IMR-90 (cell line): Measurements from ENCODE around the gene PIAS1. TPM values are rescaled to one million over a fixed set of nuclear protein-coding genes. Genes with fewer than 3 reads are reported as not detected.
"Not testable (repeated sequence)": the region's sequence is repeated elsewhere in the genome, so short reads cannot be mapped to it uniquely, and the experiment has no call there.

Source experiments
- ATAC-seq: fragments of 200-7000 bp; cut with Tn5 transposase; 2 replicates; pipeline ENCODE4 v1.9.1; 2020; ENCODE audit warnings: low read depth, mild to moderate bottlenecking, moderate library complexity
- BruUV-seq: library from RNA; stranded (reverse); fragments of 400-500 nt; replicated peaks from 2 replicates; lab custom pipeline; 2021; lab: Mats Ljungman, UMichigan
- CTCF ChIA-PET: fragments of 300-600 bp; formaldehyde crosslinking; extraction: SDS; loops from one replicate; lab custom pipeline; 2021; ENCODE audit warnings: antibody characterized with exemption; lab: Yijun Ruan, JAX
- POLR2A ChIA-PET: fragments of 300-600 bp; sonication (Branson Sonifier 250); formaldehyde crosslinking; loops from one replicate; lab custom pipeline; 2022; ENCODE audit warnings: antibody characterized with exemption; ENCODE audit not compliant: unreplicated experiment; lab: Charles Lee
- DNase-seq: peaks from one replicate; pipeline ENCODE4 v3.0.0; 2013
- H2AFZ ChIP-seq: replicated peaks from 2 replicates; pipeline ENCODE3; 2013; ENCODE audit warnings: low read length, mild to moderate bottlenecking; ENCODE audit not compliant: poor library complexity
- H2AK5ac ChIP-seq: 2 replicates; pipeline ENCODE4 v1.6.1; 2013; ENCODE audit warnings: low read depth, low read length, inconsistent platforms
- H2AK9ac ChIP-seq: replicated peaks from 2 replicates; pipeline ENCODE3; 2013; ENCODE audit warnings: mild to moderate bottlenecking, low read depth, low read length, moderate library complexity; ENCODE audit not compliant: poor library complexity
- H2BK120ac ChIP-seq: 2 replicates; pipeline ENCODE4 v1.6.1; 2013; ENCODE audit warnings: low read depth, low read length, inconsistent platforms
- H2BK15ac ChIP-seq: 3 replicates; pipeline ENCODE4 v1.6.1; 2013; ENCODE audit warnings: low read depth, low read length, inconsistent platforms
- H2BK20ac ChIP-seq: 2 replicates; pipeline ENCODE4 v1.6.1; 2013; ENCODE audit warnings: low read depth, mild to moderate bottlenecking, inconsistent platforms, low read length, moderate library complexity
- H2BK5ac ChIP-seq: 2 replicates; pipeline ENCODE4 v1.6.1; 2013; ENCODE audit warnings: mild to moderate bottlenecking, low read depth, low read length, inconsistent platforms; ENCODE audit not compliant: poor library complexity, severe bottlenecking
- H3K14ac ChIP-seq: replicated peaks from 2 replicates; pipeline ENCODE4 v1.6.1; 2013; ENCODE audit warnings: low read depth, low read length, inconsistent platforms
- H3K18ac ChIP-seq: 2 replicates; pipeline ENCODE4 v1.6.1; 2013; ENCODE audit warnings: low read depth, low read length, control low read depth
- H3K23ac ChIP-seq: 2 replicates; pipeline ENCODE4 v1.6.1; 2013; ENCODE audit warnings: low read depth, low read length, inconsistent platforms
- H3K27ac ChIP-seq: 2 replicates; pipeline ENCODE4 v1.5.1; 2013; ENCODE audit warnings: mild to moderate bottlenecking, control low read depth, low read length; ENCODE audit not compliant: insufficient read depth
- H3K27me3 ChIP-seq: 2 replicates; pipeline ENCODE4 v1.6.1; 2013; ENCODE audit warnings: low read length; ENCODE audit not compliant: control insufficient read depth, insufficient read depth
- H3K36me3 ChIP-seq: 2 replicates; pipeline ENCODE4 v1.6.1; 2013; ENCODE audit warnings: low read length, mixed read lengths; ENCODE audit not compliant: control insufficient read depth, insufficient read depth
- H3K4ac ChIP-seq: 2 replicates; pipeline ENCODE4 v1.6.1; 2013; ENCODE audit warnings: low read depth, low read length, inconsistent platforms
- H3K4me1 ChIP-seq: 2 replicates; pipeline ENCODE4 v1.6.1; 2013; ENCODE audit warnings: low read length, mixed read lengths; ENCODE audit not compliant: control insufficient read depth, insufficient read depth
- H3K4me2 ChIP-seq: 2 replicates; pipeline ENCODE4 v1.6.1; 2013; ENCODE audit warnings: low read depth, mild to moderate bottlenecking, control low read depth, low read length, moderate library complexity
- H3K4me3 ChIP-seq: 2 replicates; pipeline ENCODE4 v1.5.1; 2013; ENCODE audit warnings: low read depth, mild to moderate bottlenecking, control low read depth, low read length, moderate library complexity; ENCODE audit not compliant: insufficient read depth
- H3K56ac ChIP-seq: 2 replicates; pipeline ENCODE4 v1.6.1; 2013; ENCODE audit warnings: low read length, inconsistent platforms; ENCODE audit not compliant: insufficient read depth; ENCODE audit errors: extremely low read depth
- H3K79me1 ChIP-seq, 2 experiments: 2 replicates each; pipeline ENCODE4 v1.6.1; 2013; ENCODE audit warnings: low read length in 2 of 2, inconsistent platforms in 1 of 2, low read depth in 1 of 2
- H3K9ac ChIP-seq: 2 replicates; pipeline ENCODE4 v1.6.1; 2013; ENCODE audit warnings: low read depth, low read length, control low read depth
- H3K9me1 ChIP-seq: 2 replicates; pipeline ENCODE4 v1.6.1; 2013; ENCODE audit warnings: low read length, inconsistent platforms; ENCODE audit not compliant: insufficient read depth
- H3K9me3 ChIP-seq: 2 replicates; pipeline ENCODE4 v1.6.1; 2013; ENCODE audit warnings: low read length; ENCODE audit not compliant: control insufficient read depth, insufficient read depth
- H4K20me1 ChIP-seq: 2 replicates; pipeline ENCODE4 v1.6.1; 2013; ENCODE audit warnings: low read length, inconsistent platforms; ENCODE audit not compliant: insufficient read depth
- H4K5ac ChIP-seq: 2 replicates; pipeline ENCODE4 v1.6.1; 2013; ENCODE audit warnings: mild to moderate bottlenecking, low read depth, low read length, control low read depth
- H4K8ac ChIP-seq, 2 experiments: 2 replicates each; pipeline ENCODE4 v1.6.1; 2013; ENCODE audit warnings: low read depth in 2 of 2, low read length in 2 of 2, control low read depth in 1 of 2, inconsistent platforms in 1 of 2
- H4K91ac ChIP-seq: 2 replicates; pipeline ENCODE4 v1.6.1; 2013; ENCODE audit warnings: low read depth, low read length, inconsistent platforms; ENCODE audit not compliant: insufficient read depth
- WGBS, 2 experiments: methylation state at CpG; one replicate each; pipeline versions ENCODE4 v1.1.5 to v1.1.7; 2013; ENCODE audit warnings: missing lambda C conversion rate in 2 of 2; ENCODE audit not compliant: insufficient read length in 1 of 2; ENCODE audit errors: extremely low coverage in 2 of 2; 5-methylcytosine and 5-hydroxymethylcytosine counted together
- dilution Hi-C: fragments of 300-500 bp; cut with HindIII; formaldehyde crosslinking; loops from one replicate; pipeline ENCODE4 v1.14.3; 2018; ENCODE audit warnings: low sequenced_read_pairs; ENCODE audit not compliant: unreplicated experiment
- in situ Hi-C: fragments of 300-500 bp; cut with MboI; formaldehyde crosslinking; loops from 3 replicates; pipeline ENCODE4 v1.14.3; 2019; ENCODE audit warnings: low sequenced_read_pairs, inconsistent platforms, mixed read lengths
- intact Hi-C: fragments of 100-400 bp; cut with micrococcal nuclease; formaldehyde crosslinking; loops from 2 replicates; pipeline ENCODE4 v1.10.0; 2022
- polyA plus RNA-seq, 3 experiments: library from polyadenylated mRNA; depleted of rRNA; stranded (reverse); fragments of >200 nt; gene quantifications; 2 replicates each; pipeline ENCODE4 v1.2.3, GENCODE V29; 2012; ENCODE audit warnings: low replicate concordance in 1 of 3
- total RNA-seq: library from RNA; depleted of rRNA; stranded (reverse); fragments of >200 nt; gene quantifications from 2 replicates; pipeline ENCODE4 v1.2.3, GENCODE V29; 2012

PIAS1 gene
- total and polyA plus RNA-seq, 2 of the 4 experiments (the other 2 are of a cell fraction) = 20.0 to 63.6 TPM

- H3K56ac ChIP-seq, H3K23ac ChIP-seq, H4K91ac ChIP-seq, H2BK20ac ChIP-seq, ATAC-seq, H3K4me1 ChIP-seq, H3K14ac ChIP-seq, dilution Hi-C loops, H2AK9ac ChIP-seq, H4K5ac ChIP-seq, H2BK5ac ChIP-seq, H2AFZ ChIP-seq, H2BK120ac ChIP-seq, H3K27ac ChIP-seq, intact Hi-C loops, H3K36me3 ChIP-seq, POLR2A ChIA-PET, H3K4me3 ChIP-seq, BruUV-seq, H3K9me3 ChIP-seq, H4K8ac ChIP-seq, DNase-seq, H3K18ac ChIP-seq, in situ Hi-C loops, H3K27me3 ChIP-seq, H2AK5ac ChIP-seq, H3K9ac ChIP-seq, H3K9me1 ChIP-seq, H3K4me2 ChIP-seq, H2BK15ac ChIP-seq, H3K4ac ChIP-seq: not testable (repeated sequence)
- H3K79me1 ChIP-seq = peaks cover 9 to 59% of the 10 kb centered on the region in 2 experiments
- WGBS, 2 experiments = 98% methylated on average over 9 of the region's 21 CpGs; no CpG with 5 or more reads in 1 of the 2 experiments
- CTCF ChIA-PET = interaction anchor here (0.7 kb wide), 1 partner anchor 112 kb away, joined by 3 read pairs; no protein-coding TSS in a partner anchor
- H4K20me1 ChIP-seq = peaks cover 76% of the 10 kb centered on the region
Measured at GRCh38 chr15:68058970-68059369, 4.9 kb downstream of the PIAS1 start.
